ENCODE measurements around the gene GDF9.
A peak's percentile ranks its signal among the peaks of the same experiment; 100 is the strongest.
"Not testable (repeated sequence)": the region's sequence is repeated elsewhere in the genome, so short reads cannot be mapped to it uniquely, and the experiment has no call there.

GDF9 gene

GRCh38 chr5:132873119-132873929 is 7.1 kb upstream of the GDF9 start, which contains the start of gene LEAP2:
Gene LEAP2, plus strand, starts transcription at chr5:132873668. Its CDS starts 27 bp downstream, at chr5:132873695.
- DNase-seq (ENCODE audit: low spot score): no peak

GRCh38 chr5:132872788-132873118 is 6.5 kb upstream of the GDF9 start:
- DNase-seq (ENCODE audit: low spot score): no peak

DNA sequence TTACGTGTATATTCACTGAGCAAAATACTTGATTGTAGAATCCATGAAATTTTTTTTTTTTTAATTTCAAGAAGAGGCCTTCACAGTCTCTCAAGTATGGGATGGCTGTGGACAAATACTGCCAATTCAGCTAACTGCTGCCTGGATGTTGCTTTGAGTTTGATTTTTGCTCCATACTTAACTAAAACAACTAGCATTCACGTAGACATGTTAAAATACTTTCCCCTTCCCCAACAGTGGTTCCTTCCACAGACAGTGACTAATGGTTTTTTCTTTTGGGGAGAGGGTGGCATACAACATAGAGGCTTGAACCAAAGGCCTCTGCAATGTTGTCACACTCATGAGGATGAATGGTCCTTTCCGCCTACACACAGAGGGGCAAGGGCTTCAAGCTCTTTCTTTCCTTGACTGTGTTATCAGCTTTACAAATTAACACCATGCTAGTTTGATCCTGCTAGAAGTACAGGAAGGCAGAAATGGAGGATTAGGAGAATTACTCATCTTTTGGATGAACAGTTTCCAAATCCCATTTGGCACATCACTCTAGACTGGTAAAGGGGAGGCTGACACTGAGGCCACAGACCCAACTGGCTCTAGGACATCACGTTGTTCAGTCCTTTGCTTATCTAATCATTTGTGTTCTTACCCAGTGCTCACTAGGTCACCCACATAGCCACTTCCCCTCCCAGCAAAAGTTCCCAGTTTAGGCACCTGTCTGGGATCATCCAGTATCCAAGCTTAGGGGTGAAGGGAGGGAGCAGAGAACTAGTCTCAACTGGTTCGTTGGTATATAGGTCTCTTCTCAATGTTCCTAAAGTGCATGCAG is 5.4 kb upstream of the GDF9 start:
- DNase-seq (ENCODE audit: low spot score): no peak

- DNase-seq (ENCODE audit: low spot score): no peak
Observed at GRCh38 chr5:132870801-132871200, 4.5 kb upstream of the GDF9 start.

DNA sequence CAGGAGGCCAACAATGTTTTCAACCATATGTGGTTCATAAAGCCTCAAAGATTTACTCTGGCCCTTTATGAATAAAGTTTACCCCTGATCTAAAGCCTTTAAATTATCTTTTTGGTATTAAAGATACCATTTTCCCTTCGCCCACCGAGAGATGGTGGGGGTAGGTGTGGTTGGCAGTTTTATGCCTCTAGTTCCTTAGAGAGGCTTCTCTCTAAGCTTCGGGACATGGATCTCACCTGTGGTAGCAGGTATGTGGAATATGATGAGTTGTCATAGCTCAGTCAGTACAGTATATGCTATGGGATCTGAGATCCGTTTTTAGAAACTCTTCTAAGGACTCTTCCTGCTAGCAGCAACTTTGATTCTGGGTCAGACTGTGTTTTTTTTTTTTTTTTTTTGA is 2.5 kb upstream of the GDF9 start:
- DNase-seq (ENCODE audit: low spot score): no peak

GRCh38 chr5:132867046-132867451 is 780 bp upstream of the GDF9 start:
- no peak for DNase-seq (ENCODE audit: low spot score)

DNA sequence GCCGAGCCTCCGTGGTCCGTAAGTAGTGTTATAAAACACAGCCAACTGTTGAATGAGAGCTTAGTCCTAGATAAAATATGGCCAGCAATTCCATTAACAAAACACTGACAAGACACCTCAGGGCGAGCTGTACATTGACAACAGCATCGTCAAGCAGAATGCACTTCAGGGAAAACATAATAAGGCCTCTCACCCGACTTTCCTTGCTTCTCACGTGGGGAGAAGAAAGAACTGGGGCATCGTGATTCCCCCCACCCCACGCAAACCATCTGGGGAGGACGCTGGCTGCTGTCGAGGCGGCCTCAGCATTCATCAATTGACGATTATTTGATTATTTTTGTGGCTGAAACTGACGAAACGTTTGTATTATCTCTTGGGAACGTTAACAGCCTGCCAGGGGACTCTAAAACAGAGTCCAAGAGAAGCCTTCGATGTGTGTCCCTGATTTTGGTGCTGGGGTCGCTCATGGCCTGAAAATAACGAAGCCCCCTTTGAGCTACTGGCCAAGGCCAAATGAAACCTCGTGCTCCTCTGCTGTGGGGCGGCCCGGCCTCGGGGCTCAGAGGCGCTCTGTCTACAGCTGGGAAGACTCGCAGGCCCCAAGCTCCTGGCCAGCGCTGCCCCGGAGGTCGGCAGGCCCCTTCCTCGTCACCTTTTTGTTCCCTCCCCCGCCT is 464 bp downstream of the GDF9 start:
- DNase-seq (ENCODE audit: low spot score): no peak

- DNase-seq (ENCODE audit: low spot score): no peak
Observed at GRCh38 chr5:132860742-132861141, 5.5 kb downstream of the GDF9 start.

DNA sequence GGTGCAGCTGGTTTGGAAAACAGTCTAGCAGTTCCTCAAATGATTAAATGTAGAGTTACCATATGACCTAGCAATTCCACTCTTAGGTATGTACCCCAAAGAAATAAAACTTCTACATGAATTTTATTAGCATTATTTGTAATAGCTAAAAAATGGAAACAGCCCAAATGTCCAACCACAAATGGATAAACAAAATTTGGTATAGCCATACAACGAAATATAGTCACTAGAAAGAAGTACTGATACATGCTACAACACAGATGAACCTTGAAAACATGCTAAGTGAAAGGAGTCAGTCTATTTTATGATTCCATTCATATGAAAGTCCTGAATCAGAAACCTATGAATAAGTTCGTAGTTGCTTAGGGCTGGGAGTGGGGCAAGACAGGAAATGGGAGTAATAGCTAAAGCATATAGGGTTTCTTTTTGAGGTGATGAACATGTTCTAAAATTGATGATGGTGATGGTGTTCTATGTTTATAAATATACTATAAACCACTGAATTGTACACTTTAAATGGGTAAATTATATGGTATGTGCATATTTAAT is 6.3 kb downstream of the GDF9 start:
- no peak for DNase-seq (ENCODE audit: low spot score)

DNA sequence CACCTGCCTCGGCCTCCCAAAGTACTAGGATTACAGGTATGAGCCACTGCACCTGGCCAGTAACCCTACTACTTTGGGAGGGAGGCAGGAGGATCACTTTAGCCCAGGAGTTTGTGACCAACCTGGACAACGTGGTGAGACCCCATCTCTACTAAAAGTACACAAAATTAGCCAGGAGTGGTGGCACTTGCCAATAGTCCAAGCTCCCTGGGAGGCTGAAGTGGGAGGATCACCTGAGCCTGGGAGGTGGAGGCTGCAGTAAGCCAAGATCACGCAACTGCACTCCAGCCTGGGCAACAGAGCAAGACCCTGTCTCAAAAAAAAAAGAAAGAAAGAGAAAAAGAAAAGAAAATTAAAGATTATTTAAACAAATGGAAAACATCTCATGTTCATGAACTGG is 10.3 kb downstream of the GDF9 start:
- DNase-seq (ENCODE audit: low spot score): no peak

DNA sequence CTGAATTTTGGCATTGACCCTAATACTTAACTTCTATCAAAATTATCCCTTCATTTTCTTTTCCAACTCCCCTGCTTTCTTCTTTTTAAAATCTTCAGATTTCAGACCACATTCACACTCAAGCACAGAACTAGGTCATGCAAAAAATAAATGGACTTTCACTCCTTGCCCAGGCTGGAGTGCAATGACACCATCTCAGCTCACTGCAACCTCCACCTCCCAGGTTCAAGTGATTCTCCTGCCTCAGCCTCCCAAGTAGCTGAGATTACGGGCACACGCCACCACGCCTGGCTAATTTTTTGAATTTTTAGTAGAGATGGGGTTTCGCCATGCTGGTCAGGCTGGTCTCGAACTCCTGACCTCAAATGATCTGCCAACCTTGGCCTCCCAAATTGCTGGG is 11.3 kb downstream of the GDF9 start:
- DNase-seq (ENCODE audit: low spot score): not testable (repeated sequence)

GRCh38 chr5:132854301-132854700 is 12.0 kb downstream of the GDF9 start:
- DNase-seq (ENCODE audit: low spot score): no peak

DNA sequence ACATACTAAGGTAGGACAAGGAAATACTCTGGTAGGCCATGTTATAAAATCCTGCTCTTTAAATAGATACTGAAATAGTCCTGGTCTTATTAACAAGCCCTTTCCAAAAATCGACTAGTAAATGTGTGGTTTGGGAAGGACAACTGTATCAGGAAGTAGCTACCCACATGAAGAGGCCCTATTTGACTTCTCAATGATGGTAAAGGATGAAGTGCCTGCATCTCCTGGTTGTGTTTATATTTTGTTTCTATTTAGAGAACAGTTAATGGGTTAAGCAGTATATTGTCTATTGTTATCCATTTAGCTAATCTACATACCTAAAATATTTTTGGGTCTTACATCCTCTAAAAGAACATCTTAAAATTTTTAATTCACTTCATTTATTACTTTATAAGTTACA is 12.5 kb downstream of the GDF9 start:
- no peak for DNase-seq (ENCODE audit: low spot score)

DNA sequence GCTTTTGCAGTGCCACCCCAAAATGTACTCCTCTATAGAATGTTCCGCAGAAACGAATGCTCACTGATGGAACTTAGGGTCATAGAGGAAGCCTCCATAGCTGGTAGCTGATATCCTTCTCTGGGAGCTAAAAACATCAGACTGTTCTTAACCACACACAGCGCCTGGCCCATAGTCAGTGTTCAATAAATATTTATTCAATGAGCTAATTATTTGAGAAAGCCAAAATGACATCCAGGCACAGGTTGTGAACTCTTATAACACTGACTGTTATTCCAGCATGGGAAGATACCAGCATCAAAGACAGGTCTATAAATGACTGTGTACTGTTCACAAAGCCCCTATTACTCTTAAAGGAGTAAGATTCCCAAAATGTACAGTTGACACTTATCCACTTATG is 12.9 kb downstream of the GDF9 start:
- DNase-seq (ENCODE audit: low spot score): no peak

DNA sequence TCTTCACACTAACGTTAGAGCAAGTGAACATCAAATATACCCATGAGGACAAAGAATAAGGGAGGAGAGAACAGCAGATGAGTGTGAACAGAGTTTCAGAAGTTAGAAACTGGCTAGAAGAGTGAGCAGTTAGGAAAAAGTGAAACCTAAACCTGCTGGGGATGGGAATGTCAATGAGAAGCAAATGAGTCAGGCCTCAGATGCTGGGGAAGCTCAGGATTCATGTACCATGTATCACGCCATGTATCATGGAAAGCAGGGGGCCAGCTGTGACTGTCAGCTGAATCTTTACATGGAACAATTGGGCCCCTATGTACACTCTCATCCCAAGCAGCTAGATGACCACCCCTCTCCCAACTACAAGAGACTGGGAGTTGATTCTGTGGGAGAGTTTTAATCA is 16.2 kb downstream of the GDF9 start:
- DNase-seq (ENCODE audit: low spot score): peak; percentile 55

DNA sequence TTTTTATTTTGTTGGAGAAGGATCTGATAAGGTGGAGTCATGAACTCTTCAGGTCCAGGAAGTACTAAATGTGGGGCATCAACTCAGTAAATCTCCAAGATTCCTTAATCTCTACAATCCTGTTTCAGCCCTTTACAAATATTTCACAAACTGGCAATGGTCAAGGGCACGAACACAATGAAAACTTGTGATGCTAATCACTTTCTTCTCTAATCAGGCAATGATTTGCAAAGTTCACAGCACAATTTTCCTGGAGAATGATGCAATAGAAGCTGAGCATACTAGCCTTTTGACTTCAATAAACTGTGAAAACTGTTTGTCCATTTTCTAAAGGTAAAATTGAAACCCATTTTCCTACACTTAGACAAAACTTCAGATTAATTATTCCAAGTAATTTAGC is 16.9 kb downstream of the GDF9 start:
- DNase-seq (ENCODE audit: low spot score): no peak

DNA sequence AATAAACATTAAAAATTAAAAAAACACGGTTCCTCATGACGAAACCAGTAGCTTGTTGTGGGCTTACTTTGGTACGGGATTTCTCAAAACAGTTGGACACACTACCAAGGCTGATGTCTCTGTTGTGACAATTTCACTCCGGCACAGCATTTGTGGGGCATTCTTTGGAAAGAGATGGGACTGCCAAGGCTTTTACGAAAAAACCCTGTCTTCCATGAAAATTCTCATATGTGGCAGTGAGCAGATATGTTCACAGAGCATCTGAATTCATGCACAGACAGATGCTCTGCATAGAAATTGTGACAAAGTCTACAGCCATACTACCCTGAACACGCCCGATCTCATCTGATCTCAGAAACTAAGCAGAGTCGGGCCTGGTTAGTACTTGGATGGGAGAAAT is 18.0 kb downstream of the GDF9 start:
- no peak for DNase-seq (ENCODE audit: low spot score)

DNA sequence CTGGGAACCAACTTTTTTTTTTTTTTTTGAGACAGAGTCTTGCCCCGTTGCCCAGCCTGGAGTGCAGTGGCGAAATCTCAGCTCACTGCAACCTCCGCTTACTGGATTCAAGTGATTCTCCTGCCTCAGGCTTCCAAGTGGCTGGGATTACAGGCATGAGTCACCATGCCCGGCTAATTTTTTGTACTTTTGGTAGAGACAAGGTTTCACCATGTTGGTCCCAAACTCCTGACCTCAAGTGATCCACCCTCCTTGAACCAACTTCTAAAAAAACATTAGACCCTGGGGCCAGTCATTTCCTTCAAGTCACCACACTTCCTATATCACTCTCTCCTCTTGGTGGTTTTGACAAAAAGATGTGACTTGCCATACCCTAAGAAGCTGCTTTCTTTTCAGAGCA is 25.0 kb downstream of the GDF9 start:
- no peak for DNase-seq (ENCODE audit: low spot score)

DNA sequence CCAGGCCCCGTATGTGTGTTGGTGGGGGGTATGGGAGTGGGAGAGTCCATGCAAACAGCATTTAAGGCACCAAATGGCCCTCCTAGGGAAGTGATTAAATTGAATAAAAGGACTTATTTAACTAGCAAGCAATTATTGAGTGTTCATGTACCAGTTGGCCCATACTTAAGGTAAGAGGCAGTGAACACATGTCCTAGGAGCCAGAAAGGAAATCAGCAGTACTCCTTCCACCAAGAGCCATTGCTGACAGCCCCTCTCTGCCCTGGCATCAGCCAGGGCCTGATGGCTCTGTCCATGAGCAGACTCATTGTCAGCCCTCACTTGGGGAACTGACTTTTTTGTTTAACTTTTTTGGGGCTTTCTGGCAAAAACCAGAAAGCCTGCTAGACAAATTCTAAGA is 25.4 kb downstream of the GDF9 start:
- no peak for DNase-seq (ENCODE audit: low spot score)

DNA sequence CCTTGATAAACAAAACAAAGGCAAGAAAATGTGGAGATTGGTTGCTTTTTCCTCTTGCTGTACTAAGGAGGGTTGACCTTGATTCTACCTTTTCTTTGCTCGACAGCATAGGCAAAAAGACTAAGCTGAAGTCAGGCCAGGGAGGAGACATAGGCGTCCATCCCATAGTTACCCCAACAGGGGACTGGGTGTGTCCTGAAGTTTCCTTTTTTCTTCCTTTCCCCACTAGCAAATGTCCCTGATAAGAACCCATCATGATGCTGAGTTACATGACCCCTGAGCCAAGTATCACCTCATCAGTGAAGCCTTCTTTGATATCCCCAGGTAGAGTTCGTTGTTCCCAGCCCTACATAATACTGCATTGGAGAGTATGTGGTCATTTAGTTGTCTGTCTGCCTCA is 26.0 kb downstream of the GDF9 start:
- DNase-seq (ENCODE audit: low spot score): no peak

DNA sequence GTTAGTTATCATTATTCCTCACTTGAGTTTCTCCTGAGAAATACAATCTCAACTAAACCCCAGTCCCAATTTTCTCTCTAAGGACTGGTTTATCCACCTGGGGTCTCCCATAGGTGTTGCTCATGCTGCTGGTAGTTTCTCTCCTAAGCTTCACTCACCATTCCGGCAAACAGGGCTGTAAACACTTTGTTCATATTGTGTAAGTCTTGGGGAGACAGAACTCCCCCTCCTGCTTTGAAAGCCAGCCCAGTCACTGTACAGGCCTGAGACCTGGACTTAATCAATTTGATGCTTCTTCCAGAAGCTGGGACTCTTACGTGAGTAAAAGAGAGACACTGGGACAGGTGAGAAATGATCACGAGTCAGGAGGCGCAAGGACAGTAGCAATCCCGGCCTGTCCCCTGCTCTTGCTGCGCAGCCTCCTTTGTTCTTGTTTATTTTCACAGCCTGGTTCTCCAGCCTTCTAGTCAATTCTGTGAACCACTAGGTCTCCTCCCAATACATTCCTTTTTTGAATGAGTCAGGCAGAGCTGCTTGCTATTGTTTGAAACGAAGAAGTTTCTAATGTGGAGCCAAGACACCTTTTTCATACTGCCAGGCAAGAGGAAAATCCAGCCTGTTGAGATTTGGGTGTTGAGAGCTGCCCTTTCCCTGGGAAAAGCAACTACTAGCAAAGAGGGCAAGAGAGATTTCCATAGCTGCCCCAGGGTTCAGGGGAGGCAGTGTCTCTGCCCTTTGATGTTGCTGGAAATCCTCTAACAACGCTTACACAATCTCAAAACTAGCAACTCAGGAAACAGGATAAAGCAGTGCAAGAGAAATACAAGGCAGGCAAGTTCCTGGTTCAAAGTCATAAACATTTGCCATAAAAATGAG is 26.6 kb downstream of the GDF9 start:
- peak; percentile 68 for DNase-seq (ENCODE audit: low spot score)

All from AG08396 (cell line).